K562 treated with DMSO at 1 percent for 48 hours (cell line): ENCODE data around the gene TIMP1. TPM values are rescaled to one million over a fixed set of nuclear protein-coding genes. Genes with fewer than 3 reads are reported as not detected.

ENCODE experiments used
- total RNA-seq: library from RNA; unstranded; fragments of 300-600 nt; gene quantifications from 2 replicates; pipeline ENCODE4 v1.2.3, GENCODE V29; 2022; ENCODE audit warnings: low replicate concordance; ENCODE audit errors: extremely low read depth

The TIMP1 gene
- total RNA-seq = not detected in 2 replicates

GRCh38 chrX:47581731-47582647, at the start of gene TIMP1:
Gene TIMP1 (plus strand): TSS chrX:47582436. CDS start chrX:47583416, 980 bp downstream.

GRCh38 chrX:47560934-47561658, 21.1 kb upstream of the TIMP1 start, which contains the start of gene ARAF:
Gene ARAF (plus strand): TSS chrX:47561205. CDS start chrX:47562968, 1,763 bp downstream.

GRCh38 chrX:47619486-47620302, 37.5 kb downstream of the TIMP1 start, which contains the start of gene SYN1:
Gene SYN1 (minus strand): TSS chrX:47619857. CDS start chrX:47619728, 129 bp downstream.

GRCh38 chrX:47629419-47630200, 47.4 kb downstream of the TIMP1 start, which contains the start of gene CFP:
Gene CFP (minus strand): TSS chrX:47629930. CDS start chrX:47629844, 86 bp downstream.

Other genes with a start within 250 kb of the TIMP1 start
- not detected in 2 replicates for gene ZNF157, start 211.9 kb upstream of the TIMP1 start, total RNA-seq
- gene ZNF41, start 99.2 kb upstream of the TIMP1 start, total RNA-seq = not detected in 2 replicates
- gene ARAF, start 21.2 kb upstream of the TIMP1 start, total RNA-seq = not detected in 2 replicates
- not detected in 2 replicates for gene SYN1, start 37.4 kb downstream of the TIMP1 start, total RNA-seq
- not detected in 2 replicates for gene CFP, start 47.5 kb downstream of the TIMP1 start, total RNA-seq
- not detected in 2 replicates for gene ELK1, start 68.1 kb downstream of the TIMP1 start, total RNA-seq
- gene UXT, start 76.7 kb downstream of the TIMP1 start, total RNA-seq = 1,465 TPM in 1 of 2 replicates, not detected in the other